IMR-90 (cell line): ENCODE measurements around the gene MCTP1. TPM values are rescaled to one million over a fixed set of nuclear protein-coding genes. Genes with fewer than 3 reads are reported as not detected.

Experiments
- ATAC-seq: fragments of 200-7000 bp; cut with Tn5 transposase; 2 replicates; pipeline ENCODE4 v1.9.1; 2020; ENCODE audit warnings: low read depth, mild to moderate bottlenecking, moderate library complexity
- BruUV-seq: library from RNA; stranded (reverse); fragments of 400-500 nt; replicated peaks from 2 replicates; lab custom pipeline; 2021; lab: Mats Ljungman, UMichigan
- CTCF ChIA-PET: fragments of 300-600 bp; formaldehyde crosslinking; extraction: SDS; loops from one replicate; lab custom pipeline; 2021; ENCODE audit warnings: antibody characterized with exemption; lab: Yijun Ruan, JAX
- POLR2A ChIA-PET: fragments of 300-600 bp; sonication (Branson Sonifier 250); formaldehyde crosslinking; loops from one replicate; lab custom pipeline; 2022; ENCODE audit warnings: antibody characterized with exemption; ENCODE audit not compliant: unreplicated experiment; lab: Charles Lee
- DNase-seq: peaks from one replicate; pipeline ENCODE4 v3.0.0; 2013
- H2AFZ ChIP-seq: replicated peaks from 2 replicates; pipeline ENCODE3; 2013; ENCODE audit warnings: low read length, mild to moderate bottlenecking; ENCODE audit not compliant: poor library complexity
- H2AK5ac ChIP-seq: 2 replicates; pipeline ENCODE4 v1.6.1; 2013; ENCODE audit warnings: low read depth, low read length, inconsistent platforms
- H2AK9ac ChIP-seq: replicated peaks from 2 replicates; pipeline ENCODE3; 2013; ENCODE audit warnings: mild to moderate bottlenecking, low read depth, low read length, moderate library complexity; ENCODE audit not compliant: poor library complexity
- H2BK120ac ChIP-seq: 2 replicates; pipeline ENCODE4 v1.6.1; 2013; ENCODE audit warnings: low read depth, low read length, inconsistent platforms
- H2BK15ac ChIP-seq: 3 replicates; pipeline ENCODE4 v1.6.1; 2013; ENCODE audit warnings: low read depth, low read length, inconsistent platforms
- H2BK20ac ChIP-seq: 2 replicates; pipeline ENCODE4 v1.6.1; 2013; ENCODE audit warnings: low read depth, mild to moderate bottlenecking, inconsistent platforms, low read length, moderate library complexity
- H2BK5ac ChIP-seq: 2 replicates; pipeline ENCODE4 v1.6.1; 2013; ENCODE audit warnings: mild to moderate bottlenecking, low read depth, low read length, inconsistent platforms; ENCODE audit not compliant: poor library complexity, severe bottlenecking
- H3K14ac ChIP-seq: replicated peaks from 2 replicates; pipeline ENCODE4 v1.6.1; 2013; ENCODE audit warnings: low read depth, low read length, inconsistent platforms
- H3K18ac ChIP-seq: 2 replicates; pipeline ENCODE4 v1.6.1; 2013; ENCODE audit warnings: low read depth, low read length, control low read depth
- H3K23ac ChIP-seq: 2 replicates; pipeline ENCODE4 v1.6.1; 2013; ENCODE audit warnings: low read depth, low read length, inconsistent platforms
- H3K27ac ChIP-seq: 2 replicates; pipeline ENCODE4 v1.5.1; 2013; ENCODE audit warnings: mild to moderate bottlenecking, control low read depth, low read length; ENCODE audit not compliant: insufficient read depth
- H3K27me3 ChIP-seq: 2 replicates; pipeline ENCODE4 v1.6.1; 2013; ENCODE audit warnings: low read length; ENCODE audit not compliant: control insufficient read depth, insufficient read depth
- H3K36me3 ChIP-seq: 2 replicates; pipeline ENCODE4 v1.6.1; 2013; ENCODE audit warnings: low read length, mixed read lengths; ENCODE audit not compliant: control insufficient read depth, insufficient read depth
- H3K4ac ChIP-seq: 2 replicates; pipeline ENCODE4 v1.6.1; 2013; ENCODE audit warnings: low read depth, low read length, inconsistent platforms
- H3K4me1 ChIP-seq: 2 replicates; pipeline ENCODE4 v1.6.1; 2013; ENCODE audit warnings: low read length, mixed read lengths; ENCODE audit not compliant: control insufficient read depth, insufficient read depth
- H3K4me2 ChIP-seq: 2 replicates; pipeline ENCODE4 v1.6.1; 2013; ENCODE audit warnings: low read depth, mild to moderate bottlenecking, control low read depth, low read length, moderate library complexity
- H3K4me3 ChIP-seq: 2 replicates; pipeline ENCODE4 v1.5.1; 2013; ENCODE audit warnings: low read depth, mild to moderate bottlenecking, control low read depth, low read length, moderate library complexity; ENCODE audit not compliant: insufficient read depth
- H3K56ac ChIP-seq: 2 replicates; pipeline ENCODE4 v1.6.1; 2013; ENCODE audit warnings: low read length, inconsistent platforms; ENCODE audit not compliant: insufficient read depth; ENCODE audit errors: extremely low read depth
- H3K79me1 ChIP-seq, 2 experiments: 2 replicates each; pipeline ENCODE4 v1.6.1; 2013; ENCODE audit warnings: low read length in 2 of 2, inconsistent platforms in 1 of 2, low read depth in 1 of 2
- H3K9ac ChIP-seq: 2 replicates; pipeline ENCODE4 v1.6.1; 2013; ENCODE audit warnings: low read depth, low read length, control low read depth
- H3K9me1 ChIP-seq: 2 replicates; pipeline ENCODE4 v1.6.1; 2013; ENCODE audit warnings: low read length, inconsistent platforms; ENCODE audit not compliant: insufficient read depth
- H3K9me3 ChIP-seq: 2 replicates; pipeline ENCODE4 v1.6.1; 2013; ENCODE audit warnings: low read length; ENCODE audit not compliant: control insufficient read depth, insufficient read depth
- H4K20me1 ChIP-seq: 2 replicates; pipeline ENCODE4 v1.6.1; 2013; ENCODE audit warnings: low read length, inconsistent platforms; ENCODE audit not compliant: insufficient read depth
- H4K5ac ChIP-seq: 2 replicates; pipeline ENCODE4 v1.6.1; 2013; ENCODE audit warnings: mild to moderate bottlenecking, low read depth, low read length, control low read depth
- H4K8ac ChIP-seq, 2 experiments: 2 replicates each; pipeline ENCODE4 v1.6.1; 2013; ENCODE audit warnings: low read depth in 2 of 2, low read length in 2 of 2, control low read depth in 1 of 2, inconsistent platforms in 1 of 2
- H4K91ac ChIP-seq: 2 replicates; pipeline ENCODE4 v1.6.1; 2013; ENCODE audit warnings: low read depth, low read length, inconsistent platforms; ENCODE audit not compliant: insufficient read depth
- MAZ ChIP-seq: IDR thresholded peaks from 2 replicates; pipeline ENCODE4 v1.6.1; 2012; ENCODE audit warnings: low read depth, mild to moderate bottlenecking, low read length, improper control_type of control experiment, moderate library complexity, borderline replicate concordance
- MXI1 ChIP-seq: IDR thresholded peaks from 2 replicates; pipeline ENCODE4 v1.6.1; 2012; ENCODE audit warnings: low read depth, mild to moderate bottlenecking, low read length, moderate library complexity, borderline replicate concordance
- NFE2L2 ChIP-seq: fragments of 150-350 bp; IDR thresholded peaks from 2 replicates; pipeline ENCODE4 v1.6.1; 2016; ENCODE audit warnings: low read depth, mild to moderate bottlenecking, low read length
- POLR2A ChIP-seq: IDR thresholded peaks from 2 replicates; pipeline ENCODE4 v1.6.1; 2012; ENCODE audit warnings: mild to moderate bottlenecking, low read depth, low read length
- RAD21 ChIP-seq: IDR thresholded peaks from 2 replicates; pipeline ENCODE4 v1.6.1; 2012; ENCODE audit warnings: low read length, improper control_type of control experiment
- RCOR1 ChIP-seq: IDR thresholded peaks from 2 replicates; pipeline ENCODE4 v1.6.1; 2012; ENCODE audit warnings: mild to moderate bottlenecking, low read length, improper control_type of control experiment; ENCODE audit not compliant: insufficient replicate concordance
- WGBS, 2 experiments: methylation state at CpG; one replicate each; pipeline versions ENCODE4 v1.1.5 to v1.1.7; 2013; ENCODE audit warnings: missing lambda C conversion rate in 2 of 2; ENCODE audit not compliant: insufficient read length in 1 of 2; ENCODE audit errors: extremely low coverage in 2 of 2; 5-methylcytosine and 5-hydroxymethylcytosine counted together
- dilution Hi-C: fragments of 300-500 bp; cut with HindIII; formaldehyde crosslinking; loops from one replicate; pipeline ENCODE4 v1.14.3; 2018; ENCODE audit warnings: low sequenced_read_pairs; ENCODE audit not compliant: unreplicated experiment
- in situ Hi-C: fragments of 300-500 bp; cut with MboI; formaldehyde crosslinking; loops from 3 replicates; pipeline ENCODE4 v1.14.3; 2019; ENCODE audit warnings: low sequenced_read_pairs, inconsistent platforms, mixed read lengths
- intact Hi-C: fragments of 100-400 bp; cut with micrococcal nuclease; formaldehyde crosslinking; loops from 2 replicates; pipeline ENCODE4 v1.10.0; 2022
- polyA plus RNA-seq, 3 experiments: library from polyadenylated mRNA; depleted of rRNA; stranded (reverse); fragments of >200 nt; gene quantifications; 2 replicates each; pipeline ENCODE4 v1.2.3, GENCODE V29; 2012; ENCODE audit warnings: low replicate concordance in 1 of 3
- total RNA-seq: library from RNA; depleted of rRNA; stranded (reverse); fragments of >200 nt; gene quantifications from 2 replicates; pipeline ENCODE4 v1.2.3, GENCODE V29; 2012
- TF ChIP-seq, protein P1 (sequence below): fragments of 150-350 bp; IDR thresholded peaks from 2 replicates; pipeline ENCODE4 v1.6.1; 2016; ENCODE audit warnings: low read depth, mild to moderate bottlenecking, low read length, moderate library complexity, borderline replicate concordance
- TF ChIP-seq, protein P2 (sequence below): fragments of 150-350 bp; IDR thresholded peaks from 2 replicates; pipeline ENCODE4 v1.6.1; 2017; ENCODE audit warnings: mild to moderate bottlenecking, antibody characterized with exemption, low read length, low read depth
- TF ChIP-seq, protein P3 (sequence below): conservative IDR thresholded peaks from 2 replicates; pipeline ENCODE4 v1.5.1; 2012; ENCODE audit warnings: mild to moderate bottlenecking, low read depth, low read length, improper control_type of control experiment

The MCTP1 gene
- total and polyA plus RNA-seq, 2 of the 4 experiments (the other 2 are of a cell fraction) = 0.21 TPM; not detected in 1

DNA sequence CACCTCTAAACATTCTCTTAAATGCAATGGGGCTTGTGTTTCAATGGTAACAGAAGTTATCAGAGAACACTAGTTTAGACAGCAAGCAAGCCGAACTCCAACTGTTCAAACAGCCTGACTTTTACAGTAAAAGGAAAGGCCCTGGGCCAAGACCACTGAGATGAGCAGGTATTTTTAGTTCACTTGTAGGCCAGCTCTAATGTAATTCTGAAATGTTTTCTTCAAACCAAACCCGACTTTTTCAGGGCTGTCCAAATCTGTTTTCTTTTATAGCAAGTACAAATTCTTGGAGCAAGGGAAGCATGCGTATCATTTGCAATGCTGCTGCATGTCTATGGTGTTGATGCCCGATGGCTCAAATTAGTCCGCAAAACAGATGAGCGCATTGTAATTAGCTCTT is 473.6 kb downstream of the MCTP1 start:
- H4K20me1 ChIP-seq = no peaks in the 10 kb centered on the region
- TF ChIP-seq, protein P1, sequence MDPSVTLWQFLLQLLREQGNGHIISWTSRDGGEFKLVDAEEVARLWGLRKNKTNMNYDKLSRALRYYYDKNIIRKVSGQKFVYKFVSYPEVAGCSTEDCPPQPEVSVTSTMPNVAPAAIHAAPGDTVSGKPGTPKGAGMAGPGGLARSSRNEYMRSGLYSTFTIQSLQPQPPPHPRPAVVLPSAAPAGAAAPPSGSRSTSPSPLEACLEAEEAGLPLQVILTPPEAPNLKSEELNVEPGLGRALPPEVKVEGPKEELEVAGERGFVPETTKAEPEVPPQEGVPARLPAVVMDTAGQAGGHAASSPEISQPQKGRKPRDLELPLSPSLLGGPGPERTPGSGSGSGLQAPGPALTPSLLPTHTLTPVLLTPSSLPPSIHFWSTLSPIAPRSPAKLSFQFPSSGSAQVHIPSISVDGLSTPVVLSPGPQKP = no peak
- TF ChIP-seq RAD21 (no peak), MXI1 (no peak), RCOR1 (no peak), NFE2L2 (no peak), MAZ (no peak), POLR2A (no peak)
- TF ChIP-seq, protein P2, sequence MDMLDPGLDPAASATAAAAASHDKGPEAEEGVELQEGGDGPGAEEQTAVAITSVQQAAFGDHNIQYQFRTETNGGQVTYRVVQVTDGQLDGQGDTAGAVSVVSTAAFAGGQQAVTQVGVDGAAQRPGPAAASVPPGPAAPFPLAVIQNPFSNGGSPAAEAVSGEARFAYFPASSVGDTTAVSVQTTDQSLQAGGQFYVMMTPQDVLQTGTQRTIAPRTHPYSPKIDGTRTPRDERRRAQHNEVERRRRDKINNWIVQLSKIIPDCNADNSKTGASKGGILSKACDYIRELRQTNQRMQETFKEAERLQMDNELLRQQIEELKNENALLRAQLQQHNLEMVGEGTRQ = no peak
- TF ChIP-seq, protein P3, sequence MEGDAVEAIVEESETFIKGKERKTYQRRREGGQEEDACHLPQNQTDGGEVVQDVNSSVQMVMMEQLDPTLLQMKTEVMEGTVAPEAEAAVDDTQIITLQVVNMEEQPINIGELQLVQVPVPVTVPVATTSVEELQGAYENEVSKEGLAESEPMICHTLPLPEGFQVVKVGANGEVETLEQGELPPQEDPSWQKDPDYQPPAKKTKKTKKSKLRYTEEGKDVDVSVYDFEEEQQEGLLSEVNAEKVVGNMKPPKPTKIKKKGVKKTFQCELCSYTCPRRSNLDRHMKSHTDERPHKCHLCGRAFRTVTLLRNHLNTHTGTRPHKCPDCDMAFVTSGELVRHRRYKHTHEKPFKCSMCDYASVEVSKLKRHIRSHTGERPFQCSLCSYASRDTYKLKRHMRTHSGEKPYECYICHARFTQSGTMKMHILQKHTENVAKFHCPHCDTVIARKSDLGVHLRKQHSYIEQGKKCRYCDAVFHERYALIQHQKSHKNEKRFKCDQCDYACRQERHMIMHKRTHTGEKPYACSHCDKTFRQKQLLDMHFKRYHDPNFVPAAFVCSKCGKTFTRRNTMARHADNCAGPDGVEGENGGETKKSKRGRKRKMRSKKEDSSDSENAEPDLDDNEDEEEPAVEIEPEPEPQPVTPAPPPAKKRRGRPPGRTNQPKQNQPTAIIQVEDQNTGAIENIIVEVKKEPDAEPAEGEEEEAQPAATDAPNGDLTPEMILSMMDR = no peak
- dilution Hi-C loops = no loop called here

More for the DNA sequence above, 473.6 kb downstream of the MCTP1 start:
- ChIA-PET POLR2A (interaction anchor here (0.6 kb wide), 1 partner anchor 51 kb away, joined by 11 read pairs; no protein-coding TSS in a partner anchor), CTCF (no interaction called here)
- H3K79me1 ChIP-seq = no peaks in the 10 kb centered on the region
- no peak overlapping the region for H2BK5ac ChIP-seq
- H3K9me3 ChIP-seq = no peaks in the 10 kb centered on the region
- ATAC-seq = no peak
- no peak overlapping the region for H2AFZ ChIP-seq
- intact Hi-C loops = no loop called here
- H3K23ac ChIP-seq = no peak overlapping the region
- H3K36me3 ChIP-seq = no peaks in the 10 kb centered on the region
- no peak overlapping the region for H3K4me3 ChIP-seq
- WGBS, 2 experiments = no CpG with 5 or more reads among the region's 6 CpGs
- H4K91ac ChIP-seq = no peak overlapping the region
- no peaks in the 10 kb centered on the region for H3K27me3 ChIP-seq
- no peak overlapping the region for H2AK5ac ChIP-seq
- H4K5ac ChIP-seq = no peak overlapping the region
- no peak overlapping the region for H3K14ac ChIP-seq
- no TSS peak for BruUV-seq
- H3K9ac ChIP-seq = no peak overlapping the region
- in situ Hi-C loops = no loop called here
- no peaks in the 10 kb centered on the region for H3K4me1 ChIP-seq
- DNase-seq = no peak
- no peak overlapping the region for H2BK120ac ChIP-seq
- H4K8ac ChIP-seq = no peak overlapping the region
- H3K9me1 ChIP-seq = no peaks in the 10 kb centered on the region
- no peak overlapping the region for H2AK9ac ChIP-seq
- no peak overlapping the region for H2BK15ac ChIP-seq
- no peak overlapping the region for H3K56ac ChIP-seq
- no peak overlapping the region for H3K4me2 ChIP-seq
- H3K27ac ChIP-seq = no peak overlapping the region
- no peak overlapping the region for H2BK20ac ChIP-seq
- H3K18ac ChIP-seq = no peak overlapping the region
- no peak overlapping the region for H3K4ac ChIP-seq
